Amniotic stem cell (primary cell): Measurements from ENCODE around the gene POC1A.

ENCODE experiments used
- DNase-seq: peaks from one replicate; lab custom pipeline; 2025; lab: John Stamatoyannopoulos, UW

The POC1A gene

DNA sequence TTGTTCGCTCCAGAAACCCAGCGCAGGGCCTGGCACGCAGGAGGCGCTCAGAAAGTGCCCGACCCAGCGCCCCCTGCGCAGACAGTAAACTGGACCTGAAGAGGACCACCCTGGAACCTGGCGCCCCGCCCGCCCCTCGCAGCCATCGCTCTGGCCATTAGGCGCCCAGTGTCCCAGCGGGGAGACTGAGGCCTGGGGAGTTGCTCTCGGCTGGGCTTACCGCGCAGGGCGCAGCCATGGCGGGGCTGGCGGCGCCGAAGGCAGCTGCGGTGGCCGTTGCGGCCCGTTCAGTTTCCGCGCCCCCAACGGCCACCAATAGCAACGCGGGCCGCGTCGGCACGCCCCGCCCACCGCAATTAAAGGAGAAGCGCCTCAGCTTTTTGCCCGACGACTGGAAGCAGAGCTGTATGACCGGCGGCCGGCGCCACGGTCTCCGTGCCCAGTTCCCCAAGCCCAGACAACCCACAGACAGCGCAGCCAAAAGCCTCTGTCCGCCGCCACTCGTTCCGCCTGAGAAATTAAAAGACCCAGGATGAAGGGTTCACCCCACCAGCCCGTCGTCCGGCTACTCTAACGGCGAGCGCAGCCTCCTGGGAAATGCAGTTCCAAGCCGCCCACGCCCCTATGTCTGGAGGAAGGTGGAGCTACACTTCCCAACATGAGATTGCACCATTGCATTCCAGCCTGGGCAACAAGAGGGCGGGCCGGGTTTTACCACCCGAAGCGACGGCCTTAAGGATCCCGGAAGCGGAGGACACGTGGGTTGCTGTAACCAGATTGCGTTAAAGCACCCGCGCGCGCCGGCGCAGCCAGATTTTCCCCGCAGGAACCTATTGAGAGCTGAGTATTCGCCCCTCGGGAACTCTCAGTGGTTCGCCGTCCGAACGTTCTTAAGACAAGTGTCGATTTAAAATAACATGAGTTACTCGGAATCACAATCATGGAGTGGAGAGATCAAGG, at the start of gene POC1A:
POC1A (minus strand) TSS at position 289 of the 960 bp plus-strand sequence; CDS start at position 238, 51 bp downstream.
- peak; percentile 93 for DNase-seq

DNA sequence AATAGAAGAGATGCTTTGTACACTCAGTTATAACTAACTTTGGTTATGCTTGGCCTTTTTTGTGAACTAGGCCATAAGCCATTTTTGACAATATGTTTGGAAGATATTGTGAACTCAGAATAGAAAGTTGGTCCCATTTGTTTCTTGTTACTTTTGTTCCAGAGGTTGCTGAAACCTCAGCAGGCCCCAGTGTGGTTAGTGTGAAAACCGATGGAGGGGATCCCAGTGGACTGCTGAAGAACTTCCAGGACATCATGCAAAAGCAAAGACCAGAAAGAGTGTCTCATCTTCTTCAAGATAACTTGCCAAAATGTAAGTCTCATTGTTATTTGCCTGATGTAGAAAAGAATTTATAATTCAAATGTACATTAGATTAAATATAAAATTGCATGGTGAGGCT, 49.5 kb upstream of the POC1A start:
- no peak for DNase-seq

- DNase-seq = no peak
Observed at GRCh38 chr3:52202384-52203077, 48.3 kb upstream of the POC1A start.

DNA sequence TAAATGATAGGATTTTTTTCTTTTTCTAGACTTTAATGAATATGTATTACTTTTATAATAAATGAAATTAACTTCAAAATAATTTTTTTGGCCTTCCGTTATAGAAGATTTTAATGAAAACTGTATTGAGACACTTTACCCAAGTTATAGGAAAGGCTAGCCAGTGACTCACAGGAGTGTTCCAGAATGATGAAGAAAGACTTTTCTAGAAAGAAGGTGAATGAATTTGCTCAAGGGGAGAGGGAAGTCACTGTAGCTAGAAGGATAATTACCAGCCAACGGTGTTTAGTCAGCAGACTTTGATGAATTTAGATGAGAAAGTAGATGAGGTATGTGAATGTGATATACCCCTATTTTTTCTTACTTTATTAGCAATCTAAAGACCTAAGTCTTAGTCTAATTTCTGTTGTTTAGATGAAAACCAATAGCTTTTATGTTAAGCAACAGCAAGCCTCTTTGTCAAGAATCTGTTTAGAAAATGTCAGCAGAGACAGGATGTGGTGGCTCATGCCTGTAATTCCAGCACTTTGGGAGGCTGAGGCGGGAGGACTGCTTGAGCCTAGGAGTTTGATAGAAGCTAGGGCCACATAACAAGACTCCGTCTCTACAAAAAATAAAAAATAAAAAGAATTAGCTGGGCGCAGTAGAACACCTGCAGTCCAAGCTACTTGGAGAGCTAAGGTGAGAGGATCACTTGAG, 46.9 kb upstream of the POC1A start:
- no peak for DNase-seq

DNA sequence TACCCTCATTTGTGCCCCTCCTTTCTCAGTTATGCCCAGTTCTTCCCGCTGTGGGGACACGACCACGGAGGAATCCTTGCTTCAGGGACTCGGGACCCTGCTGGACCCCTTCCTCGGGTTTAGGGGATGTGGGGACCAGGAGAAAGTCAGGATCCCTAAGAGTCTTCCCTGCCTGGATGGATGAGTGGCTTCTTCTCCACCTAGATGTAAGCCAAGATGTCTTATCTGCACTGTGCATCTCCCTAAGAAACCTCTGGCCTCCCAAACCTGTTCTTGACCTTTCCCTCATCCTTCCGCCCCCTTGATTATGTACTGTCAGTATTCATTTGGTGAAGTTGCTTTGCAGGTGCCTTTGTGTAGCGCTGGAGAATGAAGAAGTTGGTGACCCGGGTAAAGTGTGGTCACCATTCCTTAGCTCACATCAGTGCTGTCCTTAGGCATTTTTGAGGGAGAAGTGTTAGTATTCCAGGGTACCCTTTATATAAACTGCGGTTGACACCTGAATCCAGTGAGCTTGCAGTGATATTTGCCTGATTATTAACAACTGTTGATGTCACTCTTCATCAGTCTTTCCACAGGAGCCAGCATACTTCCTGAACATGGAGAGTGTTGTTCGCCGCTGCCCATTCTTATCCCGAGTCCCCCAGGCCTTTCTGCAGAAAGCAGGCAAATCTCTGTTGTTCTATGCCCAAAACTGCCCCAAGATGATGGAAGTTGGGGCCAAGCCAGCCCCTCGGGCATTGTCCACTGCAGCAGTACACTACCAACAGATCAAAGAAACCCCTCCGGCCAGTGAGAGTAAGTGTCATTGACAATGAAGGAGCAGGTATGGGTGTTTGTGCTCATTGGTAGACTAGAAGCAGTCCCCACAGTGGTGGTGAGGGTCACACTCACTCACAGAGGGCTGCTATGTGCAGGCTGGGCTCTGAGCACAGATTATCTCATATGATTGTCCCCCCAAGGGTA, 44.7 kb upstream of the POC1A start:
- no peak for DNase-seq

DNA sequence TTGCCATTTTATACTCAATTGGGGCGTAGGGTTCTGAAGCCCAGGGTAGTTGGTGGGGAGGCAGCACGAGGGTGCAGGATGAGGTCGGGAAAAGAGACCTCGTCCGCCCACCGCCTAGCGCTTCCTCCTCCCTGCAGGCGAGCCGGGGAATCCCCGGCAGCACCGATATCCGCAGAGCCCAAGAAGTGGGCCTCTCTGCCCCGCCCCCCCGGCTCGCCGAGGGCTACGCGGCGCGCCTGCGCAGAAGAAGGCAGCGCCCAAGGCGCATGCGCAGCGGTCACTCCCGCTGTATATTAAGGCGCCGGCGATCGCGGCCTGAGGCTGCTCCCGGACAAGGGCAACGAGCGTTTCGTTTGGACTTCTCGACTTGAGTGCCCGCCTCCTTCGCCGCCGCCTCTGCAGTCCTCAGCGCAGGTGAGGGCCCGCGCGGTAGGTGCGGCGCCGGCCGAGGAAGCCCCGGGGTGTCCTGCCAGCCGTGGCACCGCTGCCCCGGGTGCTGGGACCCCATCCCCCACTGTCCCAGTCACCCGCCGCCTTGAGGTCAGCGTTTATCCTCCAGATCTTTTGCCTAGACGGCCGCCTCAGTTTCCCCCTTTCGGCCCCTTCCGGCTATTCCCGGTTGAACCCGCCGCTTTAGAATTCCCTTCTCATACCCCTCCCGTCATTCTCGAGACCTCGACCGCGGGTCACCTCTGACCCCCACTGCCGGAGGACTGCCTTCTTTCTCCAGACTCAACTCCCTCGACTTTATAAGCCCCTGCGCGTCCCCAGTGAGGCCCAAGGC, 43.8 kb upstream of the POC1A start, which contains the start of gene ALAS1:
ALAS1 (plus strand) TSS at position 319 of the 784 bp plus-strand sequence. CDS start 1,082 bp downstream, outside the sequence.
- peak; percentile 71 for DNase-seq

DNA sequence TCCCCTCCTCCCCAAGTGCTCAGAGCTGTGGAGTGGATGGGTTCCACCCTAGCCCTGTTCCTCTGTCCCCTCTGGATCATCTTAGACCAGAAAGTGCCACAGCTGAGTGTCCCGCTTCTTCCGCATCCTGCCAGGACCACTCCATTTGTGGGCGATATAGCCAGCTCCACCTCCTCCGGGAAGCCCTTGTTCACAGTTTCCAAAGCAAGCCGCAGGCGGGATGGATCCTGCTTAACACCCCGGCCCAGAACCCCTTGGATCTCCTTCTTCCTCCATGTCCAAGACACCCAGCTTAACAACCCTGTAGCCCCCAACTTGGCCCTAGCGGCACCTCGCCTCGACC, 43.2 kb upstream of the POC1A start:
- no peak for DNase-seq

DNA sequence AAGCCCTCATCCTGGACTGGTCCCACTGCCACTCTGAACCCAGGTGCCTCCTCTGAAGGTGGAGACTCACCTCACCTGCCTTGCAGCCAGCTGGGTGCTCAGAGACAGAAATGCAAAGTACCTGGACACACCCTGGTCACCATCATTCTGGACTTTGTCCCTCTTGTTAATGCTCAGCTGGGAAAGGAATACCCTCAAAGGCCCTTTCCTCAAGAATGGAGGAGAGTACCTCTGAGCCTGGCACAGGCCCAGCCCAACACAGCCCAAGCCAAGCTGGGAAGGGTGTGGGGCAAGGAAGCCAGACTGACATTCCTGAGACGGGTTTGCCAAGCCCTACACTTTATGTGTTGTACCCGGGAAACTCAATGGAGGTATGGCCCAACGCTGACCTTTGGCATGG, 42.8 kb upstream of the POC1A start:
- no peak for DNase-seq

- DNase-seq = no peak
Observed at GRCh38 chr3:52195823-52196331, 41.7 kb upstream of the POC1A start.

- DNase-seq = no peak
Observed at GRCh38 chr3:52195291-52195597, 41.0 kb upstream of the POC1A start.

DNA sequence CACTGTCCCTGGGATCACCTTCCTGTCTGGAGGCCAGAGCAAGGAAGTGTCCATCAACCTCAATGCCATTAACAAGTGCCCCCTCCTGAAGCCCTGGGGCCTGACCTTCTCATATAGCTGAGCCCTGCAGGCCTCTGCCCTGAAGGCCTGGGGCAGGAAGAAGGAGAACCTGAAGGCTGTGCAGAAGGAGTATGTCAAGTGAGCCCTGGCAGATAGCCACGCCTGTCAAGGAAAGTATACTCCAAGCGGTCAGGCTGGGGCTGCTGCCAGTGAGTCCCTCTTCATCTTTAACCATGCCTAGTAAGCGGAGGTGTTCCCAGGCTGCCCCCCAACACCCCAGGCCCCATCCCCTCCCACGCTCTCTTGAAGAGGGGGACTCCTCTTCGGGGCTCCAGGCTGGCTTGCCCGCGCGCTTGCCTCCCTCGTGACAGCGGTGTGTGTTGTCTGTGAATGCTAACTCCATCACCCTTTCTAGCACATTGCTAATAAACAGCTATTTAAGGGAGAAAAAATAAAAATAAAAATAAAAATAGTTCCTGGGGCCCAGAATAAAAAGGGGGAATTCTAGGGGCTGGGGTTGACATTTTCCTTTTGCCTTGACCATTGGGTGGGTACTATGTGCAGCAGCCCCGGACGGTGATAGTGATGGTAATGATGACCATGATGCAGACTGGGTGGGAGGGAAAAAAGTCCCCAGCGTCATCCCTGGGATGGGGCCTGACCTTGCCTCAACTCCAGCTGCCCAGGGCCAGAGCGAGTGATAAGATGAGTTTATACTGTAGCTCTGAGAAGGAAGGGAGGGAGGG, 40.5 kb upstream of the POC1A start:
- DNase-seq = no peak

DNA sequence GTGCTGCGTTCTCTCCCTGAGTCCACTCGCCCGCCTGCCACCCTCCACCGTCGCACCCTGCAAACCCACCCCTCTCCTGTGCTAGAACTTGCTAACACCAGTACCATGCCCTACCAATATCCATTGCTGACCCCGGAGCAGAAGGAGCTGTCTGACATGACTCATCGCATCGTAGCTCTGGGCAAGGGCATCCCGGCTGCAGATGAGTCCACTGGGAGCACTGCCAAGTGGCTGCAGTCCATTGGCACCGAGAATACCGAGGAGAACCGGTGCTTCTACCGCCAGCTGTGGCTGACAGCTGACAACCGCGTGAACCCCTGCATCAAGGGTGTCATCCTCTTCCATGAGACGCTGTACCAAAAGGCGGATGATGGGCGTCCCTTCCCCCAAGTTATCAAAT, 38.8 kb upstream of the POC1A start:
- peak; percentile 23 for DNase-seq

DNA sequence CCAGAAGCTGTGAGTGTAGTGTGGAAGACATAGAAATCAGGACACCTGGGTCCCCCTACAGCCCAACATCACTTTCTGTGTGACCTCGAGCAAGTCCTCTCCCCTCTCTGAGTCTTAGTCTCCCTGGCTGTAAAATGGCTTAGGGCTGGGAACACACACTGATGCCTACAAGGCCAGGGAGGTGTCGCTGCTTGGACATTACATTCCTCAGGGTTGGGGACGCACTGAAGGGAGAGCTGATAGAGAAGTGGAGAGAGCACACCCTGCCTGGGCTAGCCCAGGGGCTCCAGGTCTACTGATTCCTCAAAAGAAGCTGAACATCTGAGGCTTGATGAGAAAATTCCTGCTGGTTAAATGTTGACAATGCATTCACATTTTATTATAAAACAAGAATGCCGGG, 37.4 kb upstream of the POC1A start:
- no peak for DNase-seq

DNA sequence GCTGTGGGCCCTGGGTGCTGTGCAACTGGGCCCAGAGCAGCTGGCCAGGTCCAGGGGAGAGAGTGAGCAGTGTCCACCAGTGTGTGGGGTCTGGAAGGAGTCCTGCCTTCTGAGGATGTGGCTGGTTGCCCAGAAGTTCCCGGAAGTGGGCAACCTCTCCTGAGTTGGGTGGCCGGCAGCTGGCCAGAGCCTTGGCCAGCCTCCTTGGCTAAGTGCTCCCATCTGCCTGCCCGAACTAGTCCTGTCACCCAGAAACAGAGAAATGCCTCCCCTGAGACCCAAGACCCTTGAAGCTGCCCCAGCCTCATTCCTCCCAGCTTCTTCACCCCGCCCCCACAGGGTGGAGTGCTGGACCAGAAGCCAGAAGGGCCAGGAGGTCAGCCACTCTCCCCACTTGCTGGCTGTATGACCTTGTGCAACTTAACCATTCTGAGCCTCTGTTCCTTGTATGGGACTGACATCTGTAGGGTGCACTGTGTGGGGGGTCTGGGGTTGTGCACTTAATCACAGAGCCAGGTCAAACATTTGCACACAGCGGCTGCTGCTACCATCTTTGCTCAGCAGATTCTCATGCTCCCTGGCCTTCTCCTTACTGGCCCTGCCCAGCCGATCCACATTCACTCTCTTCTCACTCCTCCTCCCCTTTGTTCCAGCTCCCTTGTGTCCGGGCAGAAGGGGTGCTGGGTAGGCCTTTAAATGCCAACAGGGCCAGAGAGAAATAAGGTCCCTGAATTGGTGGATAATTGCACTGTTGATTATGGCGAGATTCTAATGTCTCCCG, 36.3 kb upstream of the POC1A start:
- no peak for DNase-seq

DNA sequence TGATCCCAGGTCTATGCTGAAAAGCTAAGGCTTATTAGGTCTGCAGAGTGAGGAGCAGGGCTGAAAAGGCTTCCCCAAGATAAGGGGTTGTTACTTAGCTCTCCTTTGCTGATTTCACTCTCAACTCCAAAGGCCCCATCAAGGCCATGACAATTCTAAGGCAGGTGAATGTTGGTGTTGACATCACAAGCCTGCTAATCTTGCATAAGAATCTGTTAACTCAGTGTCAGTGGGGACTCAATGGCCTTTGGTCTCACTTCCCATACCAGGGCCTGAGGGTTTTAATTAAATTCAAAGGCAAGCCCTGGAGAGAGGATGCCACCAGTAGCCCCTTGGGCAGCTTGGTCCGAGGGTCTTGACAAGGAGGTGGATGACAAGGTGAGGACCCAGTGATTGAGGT, 34.3 kb upstream of the POC1A start:
- no peak for DNase-seq

GRCh38 chr3:52186729-52187128, 32.5 kb upstream of the POC1A start:
- no peak for DNase-seq

DNA sequence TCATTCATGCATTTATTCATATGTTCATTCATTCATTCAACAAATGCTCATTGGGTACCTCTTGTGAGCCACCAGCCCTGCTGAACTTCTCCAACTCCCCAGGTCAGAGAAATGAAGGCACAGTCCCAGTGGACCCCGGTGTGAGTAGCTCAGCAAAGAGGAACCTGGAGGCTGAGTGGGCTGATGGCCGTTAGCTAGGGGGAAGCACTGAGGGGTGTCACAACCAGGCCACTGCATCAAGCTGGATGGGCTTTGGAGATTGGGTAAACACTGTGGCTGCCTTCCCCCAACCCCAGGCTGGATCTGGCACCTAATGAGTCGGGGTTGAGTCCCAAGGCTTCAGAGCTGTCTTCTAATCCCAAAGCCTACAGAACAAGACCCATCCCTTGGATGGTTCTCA, 31.6 kb upstream of the POC1A start:
- no peak for DNase-seq

- DNase-seq = no peak
Observed at GRCh38 chr3:52185311-52185710, 31.1 kb upstream of the POC1A start.

GRCh38 chr3:52184690-52185089, 30.5 kb upstream of the POC1A start:
- DNase-seq = no peak
